Choroid plexus epithelial cell (primary cell): ENCODE data around the gene CDK19.

Experiments
- DNase-seq: peaks from one replicate; pipeline ENCODE4 v3.0.0-alpha.2; 2010; ENCODE audit warnings: low read depth
- H3K4me3 ChIP-seq: 2 replicates; pipeline ENCODE4 v1.5.1; 2011; ENCODE audit warnings: low read depth, mild to moderate bottlenecking, control low read depth, low read length, moderate library complexity
- TF ChIP-seq, protein P1 (sequence below): conservative IDR thresholded peaks from 2 replicates; pipeline ENCODE4 v1.5.1; 2011; ENCODE audit warnings: low read depth, mild to moderate bottlenecking, control low read depth, inconsistent platforms, low read length, moderate library complexity

The CDK19 gene

DNA sequence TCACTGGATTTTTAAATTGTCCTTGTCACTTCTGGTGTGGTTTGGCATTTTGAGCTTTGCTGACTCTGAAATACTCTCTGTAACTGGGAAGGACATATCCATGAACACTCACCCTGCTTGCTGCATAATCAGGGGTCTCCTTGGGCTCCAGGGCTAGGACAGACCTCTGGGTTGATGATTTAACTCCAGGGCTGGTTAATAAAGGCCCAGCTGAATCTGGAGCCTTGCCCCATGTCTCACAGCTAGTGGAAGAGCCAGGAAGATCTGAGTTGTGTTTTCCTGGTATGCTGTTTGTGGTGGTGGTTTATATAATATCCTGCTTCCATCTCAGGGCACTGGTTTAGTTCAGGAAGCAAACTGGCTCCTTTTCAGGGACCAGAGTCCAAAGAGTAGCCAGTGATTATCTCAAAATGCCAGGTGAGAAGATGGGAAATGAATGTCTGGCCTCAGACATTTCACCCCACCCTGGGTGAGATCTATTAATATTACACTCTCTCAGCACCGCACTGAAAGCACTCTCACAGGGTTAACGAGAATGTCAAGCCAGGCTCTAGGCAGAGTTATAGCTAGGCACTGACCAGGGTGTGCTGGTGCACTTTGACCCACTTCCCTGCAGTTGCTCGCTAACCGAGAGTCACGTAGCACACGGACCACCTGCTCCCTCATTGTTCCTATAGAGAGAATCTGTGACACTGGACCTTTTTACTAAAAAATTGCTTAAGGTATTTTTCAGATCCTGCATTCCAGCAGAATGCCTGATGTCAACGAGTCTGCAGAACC is 248.7 kb downstream of the CDK19 start:
- TF ChIP-seq, protein P1, sequence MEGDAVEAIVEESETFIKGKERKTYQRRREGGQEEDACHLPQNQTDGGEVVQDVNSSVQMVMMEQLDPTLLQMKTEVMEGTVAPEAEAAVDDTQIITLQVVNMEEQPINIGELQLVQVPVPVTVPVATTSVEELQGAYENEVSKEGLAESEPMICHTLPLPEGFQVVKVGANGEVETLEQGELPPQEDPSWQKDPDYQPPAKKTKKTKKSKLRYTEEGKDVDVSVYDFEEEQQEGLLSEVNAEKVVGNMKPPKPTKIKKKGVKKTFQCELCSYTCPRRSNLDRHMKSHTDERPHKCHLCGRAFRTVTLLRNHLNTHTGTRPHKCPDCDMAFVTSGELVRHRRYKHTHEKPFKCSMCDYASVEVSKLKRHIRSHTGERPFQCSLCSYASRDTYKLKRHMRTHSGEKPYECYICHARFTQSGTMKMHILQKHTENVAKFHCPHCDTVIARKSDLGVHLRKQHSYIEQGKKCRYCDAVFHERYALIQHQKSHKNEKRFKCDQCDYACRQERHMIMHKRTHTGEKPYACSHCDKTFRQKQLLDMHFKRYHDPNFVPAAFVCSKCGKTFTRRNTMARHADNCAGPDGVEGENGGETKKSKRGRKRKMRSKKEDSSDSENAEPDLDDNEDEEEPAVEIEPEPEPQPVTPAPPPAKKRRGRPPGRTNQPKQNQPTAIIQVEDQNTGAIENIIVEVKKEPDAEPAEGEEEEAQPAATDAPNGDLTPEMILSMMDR = no peak
- no peak for DNase-seq

GRCh38 chr6:110564703-110565421 is 250.4 kb downstream of the CDK19 start:
- no peak for DNase-seq
- TF ChIP-seq, protein P1 = no peak
- H3K4me3 ChIP-seq = no peak overlapping the region

More for the DNA sequence above, 248.7 kb downstream of the CDK19 start:
- no peak overlapping the region for H3K4me3 ChIP-seq

- no peak overlapping the region for H3K4me3 ChIP-seq
- TF ChIP-seq, protein P1 = no peak
- no peak for DNase-seq
Measured at GRCh38 chr6:110563711-110564110, 251.6 kb downstream of the CDK19 start.

- H3K4me3 ChIP-seq = no peak overlapping the region
- TF ChIP-seq, protein P1 = no peak
- no peak for DNase-seq
Measured at GRCh38 chr6:110562316-110562915, 252.9 kb downstream of the CDK19 start.

DNA sequence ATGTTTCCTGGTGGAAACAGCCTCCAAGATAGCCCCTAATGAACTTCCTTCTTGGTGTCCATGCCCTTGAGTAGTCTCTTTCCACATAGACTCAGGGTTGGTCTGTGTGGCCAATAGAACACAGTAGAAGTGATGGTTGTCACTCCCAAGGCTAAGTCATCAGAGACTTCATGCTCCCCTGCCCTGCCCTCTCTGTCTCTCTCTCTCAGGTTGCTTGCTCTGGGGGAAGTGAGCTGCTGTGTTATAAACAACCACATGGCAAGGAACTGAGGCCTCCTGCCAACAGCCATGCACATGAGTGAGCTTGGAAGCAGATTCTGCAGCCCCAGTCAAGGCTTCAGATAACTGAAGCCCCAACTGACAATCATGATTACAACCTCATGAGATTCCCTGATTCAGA is 253.6 kb downstream of the CDK19 start:
- no peak overlapping the region for H3K4me3 ChIP-seq
- TF ChIP-seq, protein P1 = no peak
- DNase-seq = no peak

DNA sequence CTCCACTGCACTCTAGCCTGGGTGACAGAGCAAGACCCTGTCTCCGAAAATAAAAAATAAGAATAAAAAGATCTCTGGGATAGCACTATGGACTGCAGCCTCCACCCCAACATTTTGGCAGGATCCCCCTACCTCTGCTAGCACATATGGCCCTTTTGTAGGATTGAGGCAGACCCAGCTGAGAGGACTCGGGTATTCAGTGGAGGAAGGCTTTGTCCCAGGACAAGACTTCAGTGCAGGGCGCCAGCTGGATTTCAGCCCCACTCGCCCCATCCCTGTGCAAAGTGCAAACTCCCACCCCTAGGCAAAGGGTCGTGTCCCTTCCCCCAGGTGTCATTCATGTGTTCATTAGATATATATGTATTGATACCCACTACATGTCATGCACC is 254.3 kb downstream of the CDK19 start:
- TF ChIP-seq, protein P1 = no peak
- H3K4me3 ChIP-seq = no peak overlapping the region
- no peak for DNase-seq
